ENCODE data around the gene SRGAP3. TPM values are rescaled to one million over a fixed set of nuclear protein-coding genes. Genes with fewer than 3 reads are reported as not detected.
"Not testable (repeated sequence)": the region's sequence is repeated elsewhere in the genome, so short reads cannot be mapped to it uniquely, and the experiment has no call there.

SRGAP3 gene
- total RNA-seq, 1 experiment from 2014 or later = 1.3 TPM

DNA sequence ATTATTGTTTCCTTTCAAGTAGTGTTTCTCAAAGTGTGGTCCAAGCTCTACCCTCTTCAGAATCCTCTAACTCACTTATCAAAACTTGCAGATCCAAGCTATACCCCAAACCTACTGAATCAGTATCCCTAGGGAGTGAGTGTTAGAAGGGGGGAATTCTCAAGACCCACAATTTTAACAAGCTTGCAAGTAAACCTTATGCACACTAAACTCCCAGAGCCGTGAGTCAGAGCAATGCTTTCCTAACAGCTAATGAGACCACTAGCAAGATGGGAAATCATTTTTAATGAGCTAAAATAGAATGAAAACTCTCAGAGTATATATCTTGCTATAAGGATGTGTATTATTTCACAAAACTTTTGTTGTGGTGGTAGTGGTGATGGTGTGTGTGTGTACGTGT is 41.1 kb upstream of the SRGAP3 start:
- H3K27me3 ChIP-seq (ENCODE audit: low read length) = no peaks in the 10 kb centered on the region
- H3K9ac ChIP-seq (ENCODE audit: low read length) = no peak overlapping the region
- H3K9me2 ChIP-seq (replicated peaks; ENCODE audit: insufficient read depth, low read length) = no peaks in the 10 kb centered on the region
- DNase-seq = no peak
- H3K36me3 ChIP-seq (ENCODE audit: insufficient read depth, low read length) = no peaks in the 10 kb centered on the region
- H3K9me3 ChIP-seq (ENCODE audit: low read length) = no peaks in the 10 kb centered on the region
- H3K4me2 ChIP-seq (ENCODE audit: low read depth, low read length, poor library complexity, severe bottlenecking) = no peak overlapping the region
- H4K20me1 ChIP-seq (ENCODE audit: insufficient read depth, low read depth, low read length) = no peaks in the 10 kb centered on the region
- H2AFZ ChIP-seq (ENCODE audit: low read length) = no peak overlapping the region
- no peak overlapping the region for H3K4me3 ChIP-seq (ENCODE audit: low read length)
- no peaks in the 10 kb centered on the region for H3K79me2 ChIP-seq (ENCODE audit: low read length)
- H3K27ac ChIP-seq (ENCODE audit: low read length) = no peak overlapping the region
- no peaks in the 10 kb centered on the region for H3K4me1 ChIP-seq (ENCODE audit: low read length)

DNA sequence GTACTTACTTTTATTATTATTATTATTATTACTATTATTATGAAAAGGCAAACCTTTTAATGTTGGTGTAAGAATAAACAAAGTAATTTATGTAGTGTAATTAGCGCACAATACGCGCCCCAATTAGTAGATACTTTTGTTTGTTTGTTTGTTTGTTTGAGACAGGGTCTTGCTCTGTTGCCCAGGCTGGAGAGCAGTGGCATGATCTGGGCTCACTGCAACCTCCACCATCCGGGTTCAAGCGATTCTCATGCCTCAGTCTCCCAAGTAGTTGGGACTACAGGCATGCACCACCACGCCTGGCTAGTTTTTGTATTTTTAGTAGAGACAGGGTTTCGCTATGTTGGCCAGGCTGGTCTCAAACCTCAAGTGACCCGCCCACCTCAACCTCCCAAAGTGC is 32.1 kb upstream of the SRGAP3 start:
- not testable (repeated sequence) for DNase-seq; H3K27me3 ChIP-seq (ENCODE audit: low read length); H3K9me2 ChIP-seq (replicated peaks; ENCODE audit: insufficient read depth, low read length); H3K4me1 ChIP-seq (ENCODE audit: low read length); H3K4me3 ChIP-seq (ENCODE audit: low read length); H3K4me2 ChIP-seq (ENCODE audit: low read depth, low read length, poor library complexity, severe bottlenecking); H3K9ac ChIP-seq (ENCODE audit: low read length); H3K27ac ChIP-seq (ENCODE audit: low read length); H2AFZ ChIP-seq (ENCODE audit: low read length); H3K79me2 ChIP-seq (ENCODE audit: low read length); H3K36me3 ChIP-seq (ENCODE audit: insufficient read depth, low read length); H4K20me1 ChIP-seq (ENCODE audit: insufficient read depth, low read depth, low read length); H3K9me3 ChIP-seq (ENCODE audit: low read length)

DNA sequence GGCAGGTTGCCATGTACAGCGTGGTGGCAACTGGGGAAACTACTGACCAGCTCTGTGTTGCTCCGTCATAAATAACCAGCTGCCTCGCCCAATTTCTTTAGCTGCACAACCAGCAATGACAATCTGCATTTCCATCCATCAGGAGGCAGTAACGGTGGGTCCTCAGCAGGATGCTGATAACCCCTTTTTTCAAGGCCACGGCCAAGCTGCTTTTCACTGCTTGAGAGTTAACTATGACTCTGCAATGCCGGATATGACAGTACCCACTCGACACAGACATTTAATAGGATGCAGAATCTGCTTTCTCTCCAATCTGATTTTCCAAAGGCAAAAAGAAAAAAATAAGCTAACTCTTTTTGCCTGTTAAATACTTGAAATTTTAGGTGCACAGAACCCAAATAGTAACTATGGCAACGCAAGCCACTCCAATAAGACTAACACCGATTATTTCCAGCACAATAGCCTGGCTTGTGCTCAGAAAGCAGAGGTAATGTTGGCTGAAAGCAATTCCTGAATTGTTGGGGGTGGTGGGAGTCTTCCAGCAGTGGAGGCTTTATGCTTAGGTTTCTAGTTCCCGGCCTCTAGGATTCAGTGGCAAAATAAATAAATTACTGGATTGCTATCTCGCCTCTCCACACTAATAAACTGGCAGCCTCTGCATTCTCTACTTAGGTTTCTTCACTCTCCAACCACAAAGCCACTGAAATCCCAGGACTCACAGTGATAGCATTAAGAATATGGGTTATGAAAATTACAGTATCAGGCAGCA is 31.2 kb upstream of the SRGAP3 start:
- Histone ChIP-seq H3K4me3 (ENCODE audit: low read length) (no peak overlapping the region), H3K4me1 (ENCODE audit: low read length) (no peaks in the 10 kb centered on the region), H2AFZ (ENCODE audit: low read length) (no peak overlapping the region), H3K9me3 (ENCODE audit: low read length) (no peaks in the 10 kb centered on the region), H3K4me2 (ENCODE audit: low read depth, low read length, poor library complexity, severe bottlenecking) (no peak overlapping the region), H4K20me1 (ENCODE audit: insufficient read depth, low read depth, low read length) (no peaks in the 10 kb centered on the region), H3K27me3 (ENCODE audit: low read length) (no peaks in the 10 kb centered on the region), H3K9ac (ENCODE audit: low read length) (no peak overlapping the region), H3K9me2 (replicated peaks; ENCODE audit: insufficient read depth, low read length) (no peaks in the 10 kb centered on the region), H3K79me2 (ENCODE audit: low read length) (no peaks in the 10 kb centered on the region), H3K27ac (ENCODE audit: low read length) (no peak overlapping the region), H3K36me3 (ENCODE audit: insufficient read depth, low read length) (no peaks in the 10 kb centered on the region)
- no peak for DNase-seq

DNA sequence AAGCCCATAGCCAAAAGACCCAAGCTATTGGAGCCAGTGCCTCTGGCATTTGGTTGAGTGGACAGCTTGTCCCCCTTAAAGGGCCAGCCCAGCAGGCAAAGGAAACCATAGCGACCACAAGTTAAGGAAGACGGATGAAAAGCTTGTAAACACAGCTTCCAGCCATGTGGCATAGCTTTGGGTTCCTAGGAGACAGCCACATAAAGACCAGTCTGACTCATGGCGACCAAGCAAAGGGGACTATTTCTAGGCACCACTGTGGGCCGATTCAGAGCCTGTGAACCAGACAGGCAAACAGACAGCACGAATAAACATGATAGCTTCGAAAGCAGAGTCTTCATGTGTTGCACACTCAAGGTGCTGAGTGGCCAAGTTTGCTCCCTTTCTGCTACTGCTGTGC is 30.5 kb upstream of the SRGAP3 start:
- no peak overlapping the region for H3K4me3 ChIP-seq (ENCODE audit: low read length)
- H3K9me2 ChIP-seq (replicated peaks; ENCODE audit: insufficient read depth, low read length) = no peaks in the 10 kb centered on the region
- no peaks in the 10 kb centered on the region for H3K36me3 ChIP-seq (ENCODE audit: insufficient read depth, low read length)
- DNase-seq = no peak
- no peaks in the 10 kb centered on the region for H3K27me3 ChIP-seq (ENCODE audit: low read length)
- H3K4me1 ChIP-seq (ENCODE audit: low read length) = no peaks in the 10 kb centered on the region
- no peaks in the 10 kb centered on the region for H3K79me2 ChIP-seq (ENCODE audit: low read length)
- H4K20me1 ChIP-seq (ENCODE audit: insufficient read depth, low read depth, low read length) = no peaks in the 10 kb centered on the region
- H3K4me2 ChIP-seq (ENCODE audit: low read depth, low read length, poor library complexity, severe bottlenecking) = no peak overlapping the region
- no peaks in the 10 kb centered on the region for H3K9me3 ChIP-seq (ENCODE audit: low read length)
- no peak overlapping the region for H3K9ac ChIP-seq (ENCODE audit: low read length)
- H3K27ac ChIP-seq (ENCODE audit: low read length) = no peak overlapping the region
- H2AFZ ChIP-seq (ENCODE audit: low read length) = no peak overlapping the region

DNA sequence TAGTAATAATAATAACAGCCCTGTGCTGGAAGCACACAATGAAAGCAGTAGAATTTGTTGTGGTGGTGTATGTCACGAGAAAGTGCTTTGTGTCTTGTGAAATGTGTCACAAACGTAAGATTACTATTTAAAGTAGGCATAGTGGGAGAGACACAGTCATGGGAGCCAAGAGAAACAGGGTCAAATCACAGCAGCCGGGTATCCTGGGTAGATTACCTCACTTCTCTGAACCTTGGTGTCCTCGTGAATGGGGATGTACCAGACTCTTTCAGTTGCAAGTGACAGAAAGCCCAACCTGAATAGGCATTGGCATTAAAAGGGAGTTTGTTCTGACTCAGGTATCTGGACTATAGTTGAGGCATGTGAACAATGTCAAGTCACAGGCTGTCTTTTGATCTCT is 29.1 kb upstream of the SRGAP3 start:
- Histone ChIP-seq H3K4me3 (ENCODE audit: low read length) (no peak overlapping the region), H3K4me1 (ENCODE audit: low read length) (no peaks in the 10 kb centered on the region), H3K27me3 (ENCODE audit: low read length) (no peaks in the 10 kb centered on the region), H3K4me2 (ENCODE audit: low read depth, low read length, poor library complexity, severe bottlenecking) (no peak overlapping the region), H2AFZ (ENCODE audit: low read length) (no peak overlapping the region), H3K79me2 (ENCODE audit: low read length) (no peaks in the 10 kb centered on the region), H3K9me3 (ENCODE audit: low read length) (no peaks in the 10 kb centered on the region), H4K20me1 (ENCODE audit: insufficient read depth, low read depth, low read length) (no peaks in the 10 kb centered on the region), H3K9ac (ENCODE audit: low read length) (no peak overlapping the region), H3K9me2 (replicated peaks; ENCODE audit: insufficient read depth, low read length) (no peaks in the 10 kb centered on the region), H3K36me3 (ENCODE audit: insufficient read depth, low read length) (no peaks in the 10 kb centered on the region), H3K27ac (ENCODE audit: low read length) (no peak overlapping the region)
- DNase-seq = no peak

DNA sequence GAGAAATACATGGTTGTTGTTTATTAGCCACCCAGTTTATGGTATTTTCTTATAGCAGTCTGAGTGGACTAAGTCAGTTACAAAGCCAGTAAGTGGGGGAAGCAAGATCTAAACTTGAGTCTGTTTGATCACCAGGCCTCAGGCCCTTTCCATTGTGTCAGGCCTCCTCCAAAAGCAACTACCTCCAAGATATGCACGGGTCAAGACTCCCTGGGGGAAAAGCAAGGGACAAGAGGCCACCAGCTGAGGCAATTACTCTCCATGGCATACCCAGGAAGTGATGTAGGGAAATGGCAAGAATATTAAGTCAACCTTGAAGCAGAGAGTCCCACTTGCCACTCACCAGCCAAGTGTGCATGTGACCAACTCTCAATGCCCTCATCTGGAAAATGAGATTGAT is 28.6 kb upstream of the SRGAP3 start:
- no peaks in the 10 kb centered on the region for H3K9me2 ChIP-seq (replicated peaks; ENCODE audit: insufficient read depth, low read length)
- no peak overlapping the region for H3K9ac ChIP-seq (ENCODE audit: low read length)
- no peaks in the 10 kb centered on the region for H3K36me3 ChIP-seq (ENCODE audit: insufficient read depth, low read length)
- no peaks in the 10 kb centered on the region for H3K79me2 ChIP-seq (ENCODE audit: low read length)
- H3K4me3 ChIP-seq (ENCODE audit: low read length) = no peak overlapping the region
- H3K27ac ChIP-seq (ENCODE audit: low read length) = no peak overlapping the region
- H4K20me1 ChIP-seq (ENCODE audit: insufficient read depth, low read depth, low read length) = no peaks in the 10 kb centered on the region
- no peaks in the 10 kb centered on the region for H3K4me1 ChIP-seq (ENCODE audit: low read length)
- H3K4me2 ChIP-seq (ENCODE audit: low read depth, low read length, poor library complexity, severe bottlenecking) = no peak overlapping the region
- H2AFZ ChIP-seq (ENCODE audit: low read length) = no peak overlapping the region
- no peaks in the 10 kb centered on the region for H3K9me3 ChIP-seq (ENCODE audit: low read length)
- no peak for DNase-seq
- H3K27me3 ChIP-seq (ENCODE audit: low read length) = no peaks in the 10 kb centered on the region

DNA sequence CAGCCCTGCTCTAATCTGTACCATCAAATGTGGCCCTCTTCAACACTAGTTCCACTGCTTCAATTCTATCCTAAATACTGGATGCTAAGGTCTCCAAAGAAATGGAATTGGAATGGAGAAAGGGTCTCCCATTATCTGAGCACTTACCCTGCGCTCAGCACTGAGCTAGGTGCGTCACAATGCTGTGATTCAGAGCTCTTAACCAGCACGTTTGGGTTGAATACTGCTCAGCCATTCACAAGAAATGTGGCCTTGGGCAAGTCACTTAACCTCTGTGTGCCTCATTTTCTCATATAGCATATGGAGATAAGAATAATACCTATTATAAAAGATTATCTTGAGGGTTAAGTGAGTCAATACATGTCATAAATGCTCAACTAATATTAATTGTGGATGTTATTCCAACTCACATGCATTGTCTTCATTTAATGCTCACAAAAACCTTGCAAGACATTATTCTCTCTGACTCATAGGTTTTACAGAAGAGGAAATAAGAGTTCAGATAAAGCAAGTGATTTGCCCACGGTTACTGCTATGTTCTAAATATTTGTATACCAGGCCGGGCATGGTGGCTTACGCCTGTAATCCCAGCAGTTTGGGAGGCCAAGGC is 27.4 kb upstream of the SRGAP3 start:
- no peak overlapping the region for H2AFZ ChIP-seq (ENCODE audit: low read length)
- no peaks in the 10 kb centered on the region for H3K9me2 ChIP-seq (replicated peaks; ENCODE audit: insufficient read depth, low read length)
- no peak overlapping the region for H3K4me2 ChIP-seq (ENCODE audit: low read depth, low read length, poor library complexity, severe bottlenecking)

DNA sequence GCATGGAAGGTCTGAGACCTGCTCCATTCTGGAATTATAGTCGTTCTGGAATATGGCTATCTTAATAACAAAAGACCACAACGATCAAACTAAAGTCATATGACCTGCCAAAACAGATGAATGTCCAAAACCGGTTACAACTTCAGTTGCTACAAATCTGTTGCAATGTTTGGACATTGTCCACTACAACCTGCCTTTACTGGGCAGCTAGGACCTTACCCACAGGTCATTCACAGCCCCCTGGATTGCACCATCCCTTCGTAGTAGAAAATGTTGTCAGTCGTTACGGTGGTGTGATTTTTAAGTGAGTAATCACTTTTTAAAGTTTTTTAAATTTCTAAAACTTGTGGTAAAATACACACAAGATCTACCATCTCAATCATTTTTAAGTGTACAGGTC is 22.5 kb upstream of the SRGAP3 start:
- no peaks in the 10 kb centered on the region for H3K4me1 ChIP-seq (ENCODE audit: low read length)
- H3K27me3 ChIP-seq (ENCODE audit: low read length) = no peaks in the 10 kb centered on the region
- no peak for DNase-seq
- H3K9me2 ChIP-seq (replicated peaks; ENCODE audit: insufficient read depth, low read length) = no peaks in the 10 kb centered on the region
- no peaks in the 10 kb centered on the region for H3K9me3 ChIP-seq (ENCODE audit: low read length)
- no peaks in the 10 kb centered on the region for H4K20me1 ChIP-seq (ENCODE audit: insufficient read depth, low read depth, low read length)
- H3K27ac ChIP-seq (ENCODE audit: low read length) = no peak overlapping the region
- no peak overlapping the region for H3K4me3 ChIP-seq (ENCODE audit: low read length)
- H3K36me3 ChIP-seq (ENCODE audit: insufficient read depth, low read length) = no peaks in the 10 kb centered on the region
- H2AFZ ChIP-seq (ENCODE audit: low read length) = no peak overlapping the region
- H3K79me2 ChIP-seq (ENCODE audit: low read length) = no peaks in the 10 kb centered on the region
- no peak overlapping the region for H3K4me2 ChIP-seq (ENCODE audit: low read depth, low read length, poor library complexity, severe bottlenecking)
- no peak overlapping the region for H3K9ac ChIP-seq (ENCODE audit: low read length)

More for the DNA sequence above, 27.4 kb upstream of the SRGAP3 start:
- Histone ChIP-seq H3K9ac (ENCODE audit: low read length) (no peak overlapping the region), H3K27ac (ENCODE audit: low read length) (no peak overlapping the region), H3K79me2 (ENCODE audit: low read length) (no peaks in the 10 kb centered on the region), H3K36me3 (ENCODE audit: insufficient read depth, low read length) (no peaks in the 10 kb centered on the region), H3K4me3 (ENCODE audit: low read length) (no peak overlapping the region), H4K20me1 (ENCODE audit: insufficient read depth, low read depth, low read length) (no peaks in the 10 kb centered on the region), H3K9me3 (ENCODE audit: low read length) (no peaks in the 10 kb centered on the region), H3K27me3 (ENCODE audit: low read length) (no peaks in the 10 kb centered on the region), H3K4me1 (ENCODE audit: low read length) (no peaks in the 10 kb centered on the region)
- DNase-seq = no peak

Data from Karpas-422 (cell line).